ENCODE results near the gene CDH13.

The CDH13 gene

GRCh38 chr16:83779886-83780285 is 1153.1 kb downstream of the CDH13 start:
- Histone ChIP-seq H3K23ac (ENCODE audit: low read length) (no peak overlapping the region), H2BK120ac (ENCODE audit: low read depth, low read length) (no peak overlapping the region), H2BK15ac (replicated peaks; ENCODE audit: low read depth) (no peak overlapping the region), H4K8ac (ENCODE audit: low read depth, low read length) (no peak overlapping the region), H3K4me2 (ENCODE audit: low read length) (no peak overlapping the region), H3K79me1 (ENCODE audit: low read length) (no peaks in the 10 kb centered on the region), H3K27ac (ENCODE audit: low read depth, low read length) (no peak overlapping the region), H3K9ac (ENCODE audit: low read length) (no peak overlapping the region), H3K56ac (ENCODE audit: low read length) (no peak overlapping the region), H3K18ac (ENCODE audit: low read length) (no peak overlapping the region), H3K4me1 (ENCODE audit: control insufficient read depth, low read depth, low read length) (no peaks in the 10 kb centered on the region), H3K4me3 (ENCODE audit: low read length) (no peak overlapping the region), H3K36me3 (ENCODE audit: control insufficient read depth, insufficient read depth, low read length) (no peaks in the 10 kb centered on the region), H3K79me2 (ENCODE audit: control insufficient read depth, insufficient read depth, low read length) (no peaks in the 10 kb centered on the region), H2AK5ac (ENCODE audit: low read length) (no peak overlapping the region), H3K4ac (ENCODE audit: low read depth, low read length) (no peak overlapping the region), H2BK5ac (ENCODE audit: low read length) (no peak overlapping the region), H3K27me3 (ENCODE audit: insufficient read depth, low read length, poor library complexity) (no peaks in the 10 kb centered on the region), H4K5ac (ENCODE audit: low read length) (no peak overlapping the region)
- no peak for DNase-seq
- WGBS (ENCODE audit: extremely low coverage, insufficient coverage, low lambda C conversion rate) = no CpG with 5 or more reads among the region's 6 CpGs

GRCh38 chr16:83785455-83785854 is 1158.7 kb downstream of the CDH13 start:
- no peak overlapping the region for H3K23ac ChIP-seq (ENCODE audit: low read length)
- no peak overlapping the region for H4K5ac ChIP-seq (ENCODE audit: low read length)
- no peaks in the 10 kb centered on the region for H3K79me2 ChIP-seq (ENCODE audit: control insufficient read depth, insufficient read depth, low read length)
- no peak overlapping the region for H3K27ac ChIP-seq (ENCODE audit: low read depth, low read length)
- no peaks in the 10 kb centered on the region for H3K4me1 ChIP-seq (ENCODE audit: control insufficient read depth, low read depth, low read length)
- no peaks in the 10 kb centered on the region for H3K79me1 ChIP-seq (ENCODE audit: low read length)
- H3K4ac ChIP-seq (ENCODE audit: low read depth, low read length) = no peak overlapping the region
- no peak overlapping the region for H2BK120ac ChIP-seq (ENCODE audit: low read depth, low read length)
- H2BK15ac ChIP-seq (replicated peaks; ENCODE audit: low read depth) = no peak overlapping the region
- H3K18ac ChIP-seq (ENCODE audit: low read length) = peak overlapping the region; percentile 22
- H4K8ac ChIP-seq (ENCODE audit: low read depth, low read length) = no peak overlapping the region
- H3K4me2 ChIP-seq (ENCODE audit: low read length) = no peak overlapping the region
- H3K36me3 ChIP-seq (ENCODE audit: control insufficient read depth, insufficient read depth, low read length) = no peaks in the 10 kb centered on the region
- DNase-seq = peak; percentile 55
- H2AK5ac ChIP-seq (ENCODE audit: low read length) = no peak overlapping the region
- H3K9ac ChIP-seq (ENCODE audit: low read length) = no peak overlapping the region
- no peak overlapping the region for H3K56ac ChIP-seq (ENCODE audit: low read length)
- no peak overlapping the region for H2BK5ac ChIP-seq (ENCODE audit: low read length)
- H3K4me3 ChIP-seq (ENCODE audit: low read length) = no peak overlapping the region
- no CpG with 5 or more reads among the region's 2 CpGs for WGBS (ENCODE audit: extremely low coverage, insufficient coverage, low lambda C conversion rate)
- H3K27me3 ChIP-seq (ENCODE audit: insufficient read depth, low read length, poor library complexity) = no peaks in the 10 kb centered on the region

- H2BK120ac ChIP-seq (ENCODE audit: low read depth, low read length) = no peak overlapping the region
- no peak overlapping the region for H3K4me2 ChIP-seq (ENCODE audit: low read length)
- H3K79me1 ChIP-seq (ENCODE audit: low read length) = no peaks in the 10 kb centered on the region
- DNase-seq = no peak
- no peak overlapping the region for H4K5ac ChIP-seq (ENCODE audit: low read length)
- no peak overlapping the region for H3K4me3 ChIP-seq (ENCODE audit: low read length)
- no peak overlapping the region for H3K23ac ChIP-seq (ENCODE audit: low read length)
- no peak overlapping the region for H3K18ac ChIP-seq (ENCODE audit: low read length)
- no peak overlapping the region for H2AK5ac ChIP-seq (ENCODE audit: low read length)
- H3K9ac ChIP-seq (ENCODE audit: low read length) = no peak overlapping the region
- H2BK15ac ChIP-seq (replicated peaks; ENCODE audit: low read depth) = no peak overlapping the region
- WGBS (ENCODE audit: extremely low coverage, insufficient coverage, low lambda C conversion rate) = no CpG with 5 or more reads among the region's 8 CpGs
- H3K27me3 ChIP-seq (ENCODE audit: insufficient read depth, low read length, poor library complexity) = no peaks in the 10 kb centered on the region
- no peak overlapping the region for H3K27ac ChIP-seq (ENCODE audit: low read depth, low read length)
- no peaks in the 10 kb centered on the region for H3K36me3 ChIP-seq (ENCODE audit: control insufficient read depth, insufficient read depth, low read length)
- H3K79me2 ChIP-seq (ENCODE audit: control insufficient read depth, insufficient read depth, low read length) = no peaks in the 10 kb centered on the region
- H3K56ac ChIP-seq (ENCODE audit: low read length) = no peak overlapping the region
- no peak overlapping the region for H2BK5ac ChIP-seq (ENCODE audit: low read length)
- no peak overlapping the region for H3K4ac ChIP-seq (ENCODE audit: low read depth, low read length)
- H4K8ac ChIP-seq (ENCODE audit: low read depth, low read length) = no peak overlapping the region
- no peaks in the 10 kb centered on the region for H3K4me1 ChIP-seq (ENCODE audit: control insufficient read depth, low read depth, low read length)
These were observed 1163.1 kb downstream of the CDH13 start for GRCh38 chr16:83789642-83790401.

- Histone ChIP-seq H3K4ac (ENCODE audit: low read depth, low read length) (no peak overlapping the region), H3K36me3 (ENCODE audit: control insufficient read depth, insufficient read depth, low read length) (no peaks in the 10 kb centered on the region)
- WGBS (ENCODE audit: extremely low coverage, insufficient coverage, low lambda C conversion rate) = no CpG with 5 or more reads among the region's 10 CpGs
These were observed 1165.1 kb downstream of the CDH13 start for GRCh38 chr16:83791916-83792315.

GRCh38 chr16:83792391-83792790 is 1165.6 kb downstream of the CDH13 start:
- Histone ChIP-seq H3K4me1 (ENCODE audit: control insufficient read depth, low read depth, low read length) (no peaks in the 10 kb centered on the region), H3K36me3 (ENCODE audit: control insufficient read depth, insufficient read depth, low read length) (no peaks in the 10 kb centered on the region)

More at GRCh38 chr16:83791916-83792315, 1165.1 kb downstream of the CDH13 start:
- no peak overlapping the region for H3K18ac ChIP-seq (ENCODE audit: low read length)
- H2BK15ac ChIP-seq (replicated peaks; ENCODE audit: low read depth) = no peak overlapping the region
- no peak overlapping the region for H4K8ac ChIP-seq (ENCODE audit: low read depth, low read length)
- DNase-seq = no peak
- H3K4me1 ChIP-seq (ENCODE audit: control insufficient read depth, low read depth, low read length) = no peaks in the 10 kb centered on the region
- no peak overlapping the region for H2AK5ac ChIP-seq (ENCODE audit: low read length)
- no peak overlapping the region for H2BK5ac ChIP-seq (ENCODE audit: low read length)
- H3K27ac ChIP-seq (ENCODE audit: low read depth, low read length) = no peak overlapping the region
- no peaks in the 10 kb centered on the region for H3K27me3 ChIP-seq (ENCODE audit: insufficient read depth, low read length, poor library complexity)
- H3K56ac ChIP-seq (ENCODE audit: low read length) = no peak overlapping the region
- no peak overlapping the region for H3K4me3 ChIP-seq (ENCODE audit: low read length)
- H3K79me2 ChIP-seq (ENCODE audit: control insufficient read depth, insufficient read depth, low read length) = no peaks in the 10 kb centered on the region
- H3K4me2 ChIP-seq (ENCODE audit: low read length) = no peak overlapping the region
- no peak overlapping the region for H4K5ac ChIP-seq (ENCODE audit: low read length)
- H3K9ac ChIP-seq (ENCODE audit: low read length) = no peak overlapping the region
- H2BK120ac ChIP-seq (ENCODE audit: low read depth, low read length) = no peak overlapping the region
- H3K23ac ChIP-seq (ENCODE audit: low read length) = no peak overlapping the region
- no peaks in the 10 kb centered on the region for H3K79me1 ChIP-seq (ENCODE audit: low read length)

GRCh38 chr16:83793179-83793578 is 1166.4 kb downstream of the CDH13 start:
- no peak overlapping the region for H2BK15ac ChIP-seq (replicated peaks; ENCODE audit: low read depth)
- no peaks in the 10 kb centered on the region for H3K4me1 ChIP-seq (ENCODE audit: control insufficient read depth, low read depth, low read length)
- no peaks in the 10 kb centered on the region for H3K36me3 ChIP-seq (ENCODE audit: control insufficient read depth, insufficient read depth, low read length)
- H2BK120ac ChIP-seq (ENCODE audit: low read depth, low read length) = no peak overlapping the region
- no peak overlapping the region for H3K27ac ChIP-seq (ENCODE audit: low read depth, low read length)
- H3K9ac ChIP-seq (ENCODE audit: low read length) = no peak overlapping the region
- no peak overlapping the region for H3K4me3 ChIP-seq (ENCODE audit: low read length)
- H3K4ac ChIP-seq (ENCODE audit: low read depth, low read length) = no peak overlapping the region
- no peak overlapping the region for H2BK5ac ChIP-seq (ENCODE audit: low read length)
- no CpG with 5 or more reads among the region's 9 CpGs for WGBS (ENCODE audit: extremely low coverage, insufficient coverage, low lambda C conversion rate)
- H4K5ac ChIP-seq (ENCODE audit: low read length) = no peak overlapping the region
- H3K4me2 ChIP-seq (ENCODE audit: low read length) = no peak overlapping the region
- no peaks in the 10 kb centered on the region for H3K27me3 ChIP-seq (ENCODE audit: insufficient read depth, low read length, poor library complexity)
- no peak overlapping the region for H3K18ac ChIP-seq (ENCODE audit: low read length)
- no peaks in the 10 kb centered on the region for H3K79me2 ChIP-seq (ENCODE audit: control insufficient read depth, insufficient read depth, low read length)
- H3K56ac ChIP-seq (ENCODE audit: low read length) = no peak overlapping the region
- no peak for DNase-seq
- no peak overlapping the region for H4K8ac ChIP-seq (ENCODE audit: low read depth, low read length)
- H2AK5ac ChIP-seq (ENCODE audit: low read length) = no peak overlapping the region
- no peaks in the 10 kb centered on the region for H3K79me1 ChIP-seq (ENCODE audit: low read length)
- no peak overlapping the region for H3K23ac ChIP-seq (ENCODE audit: low read length)

More at GRCh38 chr16:83792391-83792790, 1165.6 kb downstream of the CDH13 start:
- Histone ChIP-seq H3K4me2 (ENCODE audit: low read length) (no peak overlapping the region), H2BK5ac (ENCODE audit: low read length) (no peak overlapping the region), H3K27ac (ENCODE audit: low read depth, low read length) (no peak overlapping the region), H3K27me3 (ENCODE audit: insufficient read depth, low read length, poor library complexity) (no peaks in the 10 kb centered on the region), H3K79me1 (ENCODE audit: low read length) (no peaks in the 10 kb centered on the region), H2BK15ac (replicated peaks; ENCODE audit: low read depth) (no peak overlapping the region), H3K4ac (ENCODE audit: low read depth, low read length) (no peak overlapping the region), H4K5ac (ENCODE audit: low read length) (no peak overlapping the region), H3K9ac (ENCODE audit: low read length) (no peak overlapping the region), H2BK120ac (ENCODE audit: low read depth, low read length) (no peak overlapping the region), H2AK5ac (ENCODE audit: low read length) (no peak overlapping the region), H3K23ac (ENCODE audit: low read length) (no peak overlapping the region), H3K4me3 (ENCODE audit: low read length) (no peak overlapping the region), H3K79me2 (ENCODE audit: control insufficient read depth, insufficient read depth, low read length) (no peaks in the 10 kb centered on the region), H3K18ac (ENCODE audit: low read length) (no peak overlapping the region), H3K56ac (ENCODE audit: low read length) (no peak overlapping the region), H4K8ac (ENCODE audit: low read depth, low read length) (no peak overlapping the region)
- no CpG with 5 or more reads among the region's 2 CpGs for WGBS (ENCODE audit: extremely low coverage, insufficient coverage, low lambda C conversion rate)
- no peak for DNase-seq

Data from mesendoderm (in vitro differentiated cells).